GM04503 (cell line): ENCODE data around the gene FIBCD1.

Experiments
- DNase-seq: peaks from one replicate; pipeline ENCODE4 v3.0.0-alpha.2; 2012; ENCODE audit warnings: low read depth

FIBCD1 gene

DNA sequence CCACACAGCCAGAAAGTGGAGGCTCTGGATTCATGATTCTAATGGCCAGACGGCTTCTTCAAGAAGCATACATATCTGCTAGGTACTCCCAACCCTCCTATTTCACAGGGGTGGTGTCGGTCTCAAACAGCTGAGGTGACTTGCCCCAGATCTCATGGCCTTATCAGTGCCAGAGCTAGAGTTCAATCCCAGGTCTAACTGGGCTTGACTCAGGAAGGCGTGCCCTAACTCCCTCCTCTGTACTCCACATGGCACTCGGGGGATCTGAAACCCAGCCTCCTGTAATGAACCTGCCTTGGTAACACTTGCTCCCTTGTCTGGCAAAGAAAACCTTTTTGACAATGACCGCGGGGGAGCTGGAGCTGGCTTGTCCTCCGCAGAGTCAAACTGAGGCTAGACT is 44.5 kb downstream of the FIBCD1 start:
- DNase-seq, result no peak

- DNase-seq, result no peak
Observed at GRCh38 chr9:130893341-130894101, 45.5 kb downstream of the FIBCD1 start.

- no peak for DNase-seq
Observed at GRCh38 chr9:130892477-130893304, 46.4 kb downstream of the FIBCD1 start.

- DNase-seq, result no peak
Observed at GRCh38 chr9:130891688-130892476, 47.2 kb downstream of the FIBCD1 start.

GRCh38 chr9:130890870-130891687 is 48.0 kb downstream of the FIBCD1 start:
- no peak for DNase-seq

GRCh38 chr9:130890124-130890523 is 48.9 kb downstream of the FIBCD1 start:
- DNase-seq, result no peak

DNA sequence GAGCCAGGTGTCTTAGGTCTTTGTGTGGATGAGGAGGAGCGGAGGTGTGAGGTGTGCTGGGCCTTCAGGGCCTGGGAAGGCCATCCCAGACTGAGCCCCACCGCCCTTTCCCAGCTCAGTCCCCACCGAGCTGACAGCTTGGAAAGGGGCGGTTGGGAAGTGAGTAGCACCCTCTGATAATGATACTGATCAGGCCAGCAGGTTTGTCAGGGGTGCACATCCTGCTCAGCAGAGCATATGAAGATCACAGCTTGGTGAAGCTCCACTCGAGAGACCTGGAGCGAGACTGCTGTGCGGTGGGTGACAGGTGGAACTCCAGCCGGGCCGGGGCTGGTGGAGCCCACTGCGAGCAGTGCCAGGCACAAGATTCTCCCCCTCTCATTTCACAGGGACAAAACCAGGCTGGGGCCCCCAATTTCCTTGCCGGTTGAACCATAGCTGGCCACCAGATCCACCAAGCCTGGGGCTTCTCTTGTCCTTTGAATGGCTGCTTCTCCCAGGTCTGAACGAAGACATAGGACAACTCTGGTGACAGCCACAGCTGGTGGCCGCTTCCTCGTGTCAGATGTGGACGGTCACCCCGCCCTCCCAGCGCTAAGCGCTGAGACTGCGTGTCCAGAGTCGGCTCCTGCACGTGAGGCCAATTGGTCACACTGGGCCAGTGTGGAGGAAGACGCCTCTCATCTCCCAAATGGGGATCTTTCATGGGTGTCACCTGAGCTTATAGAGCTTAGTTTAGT is 50.7 kb downstream of the FIBCD1 start:
- no peak for DNase-seq

DNA sequence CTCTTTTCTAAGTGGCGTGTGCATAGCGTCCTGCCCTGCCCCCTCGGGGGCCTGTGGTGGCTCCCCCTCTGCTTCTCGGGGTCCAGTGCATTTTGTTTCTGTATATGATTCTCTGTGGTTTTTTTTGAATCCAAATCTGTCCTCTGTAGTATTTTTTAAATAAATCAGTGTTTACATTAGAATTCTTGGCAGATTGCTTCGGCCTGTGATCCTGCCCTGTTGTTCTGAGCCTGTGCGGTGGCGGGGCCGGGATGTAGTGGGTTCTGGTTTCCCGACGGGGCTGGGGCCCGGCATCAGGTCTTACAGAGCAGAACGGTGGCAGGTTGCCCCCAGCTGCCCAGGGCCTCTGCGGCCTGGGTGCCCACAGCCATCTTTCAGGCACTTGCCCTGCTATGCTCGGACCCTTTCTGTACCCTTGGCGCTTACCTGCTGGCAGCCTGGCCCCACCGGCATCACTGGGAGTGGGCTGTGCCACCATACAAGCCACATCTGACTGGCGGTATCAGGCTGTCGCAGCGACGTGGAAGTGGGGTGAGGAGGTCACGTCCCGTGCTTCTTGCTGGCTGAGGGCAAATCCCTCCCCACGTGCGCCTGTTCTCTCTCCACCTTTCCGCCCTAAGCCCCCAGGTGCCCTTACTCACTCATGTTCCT is 51.4 kb downstream of the FIBCD1 start:
- no peak for DNase-seq

DNA sequence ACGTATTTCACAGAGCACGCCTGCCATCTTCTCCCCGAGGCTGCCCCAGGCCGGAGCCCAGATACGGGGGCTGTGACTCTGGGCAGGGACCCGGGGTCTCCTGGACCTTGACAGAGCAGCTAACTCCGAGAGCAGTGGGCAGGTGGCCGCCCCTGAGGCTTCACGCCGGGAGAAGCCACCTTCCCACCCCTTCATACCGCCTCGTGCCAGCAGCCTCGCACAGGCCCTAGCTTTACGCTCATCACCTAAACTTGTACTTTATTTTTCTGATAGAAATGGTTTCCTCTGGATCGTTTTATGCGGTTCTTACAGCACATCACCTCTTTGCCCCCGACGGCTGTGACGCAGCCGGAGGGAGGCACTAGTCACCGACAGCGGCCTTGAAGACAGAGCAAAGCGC is 52.1 kb downstream of the FIBCD1 start:
- no peak for DNase-seq

- no peak for DNase-seq
Observed at GRCh38 chr9:130885484-130886375, 53.3 kb downstream of the FIBCD1 start.

DNA sequence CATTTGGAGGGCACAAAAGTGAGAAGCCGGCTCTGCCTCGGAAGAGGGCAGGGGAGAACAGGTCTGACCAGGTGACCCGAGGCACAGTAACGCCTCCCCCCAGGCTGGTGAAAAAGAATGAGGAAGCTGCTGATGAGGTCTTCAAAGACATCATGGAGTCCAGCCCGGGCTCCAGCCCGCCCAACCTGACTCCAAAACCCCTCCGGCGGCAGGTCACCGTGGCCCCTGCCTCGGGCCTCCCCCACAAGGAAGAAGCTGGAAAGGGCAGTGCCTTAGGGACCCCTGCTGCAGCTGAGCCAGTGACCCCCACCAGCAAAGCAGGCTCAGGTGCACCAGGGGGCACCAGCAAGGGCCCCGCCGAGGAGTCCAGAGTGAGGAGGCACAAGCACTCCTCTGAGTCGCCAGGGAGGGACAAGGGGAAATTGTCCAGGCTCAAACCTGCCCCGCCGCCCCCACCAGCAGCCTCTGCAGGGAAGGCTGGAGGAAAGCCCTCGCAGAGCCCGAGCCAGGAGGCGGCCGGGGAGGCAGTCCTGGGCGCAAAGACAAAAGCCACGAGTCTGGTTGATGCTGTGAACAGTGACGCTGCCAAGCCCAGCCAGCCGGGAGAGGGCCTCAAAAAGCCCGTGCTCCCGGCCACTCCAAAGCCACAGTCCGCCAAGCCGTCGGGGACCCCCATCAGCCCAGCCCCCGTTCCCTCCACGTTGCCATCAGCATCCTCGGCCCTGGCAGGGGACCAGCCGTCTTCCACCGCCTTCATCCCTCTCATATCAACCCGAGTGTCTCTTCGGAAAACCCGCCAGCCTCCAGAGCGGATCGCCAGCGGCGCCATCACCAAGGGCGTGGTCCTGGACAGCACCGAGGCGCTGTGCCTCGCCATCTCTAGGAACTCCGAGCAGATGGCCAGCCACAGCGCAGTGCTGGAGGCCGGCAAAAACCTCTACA is 54.2 kb downstream of the FIBCD1 start:
- DNase-seq, result no peak

GRCh38 chr9:130884111-130884531 is 54.9 kb downstream of the FIBCD1 start:
- DNase-seq, result no peak

DNA sequence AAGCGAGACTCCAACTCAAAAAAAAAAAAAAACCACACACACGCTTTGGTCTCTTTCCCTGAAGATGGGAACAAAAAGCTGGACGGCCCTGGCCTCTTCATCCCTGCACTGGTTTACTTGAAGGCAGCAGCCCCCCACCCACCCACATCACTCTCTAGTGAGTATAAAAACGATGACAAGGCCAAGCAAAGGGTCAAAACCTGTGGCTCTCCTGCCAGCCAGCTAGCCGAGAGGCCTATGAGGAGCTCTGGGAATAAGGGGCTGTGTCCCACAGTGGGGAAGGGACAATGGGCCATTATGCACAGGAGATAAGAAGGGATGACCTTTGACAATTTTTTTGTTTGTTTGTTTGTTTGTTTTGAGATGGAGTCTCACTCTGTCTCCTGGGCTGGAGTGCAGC is 55.6 kb downstream of the FIBCD1 start:
- DNase-seq, result no peak

GRCh38 chr9:130882696-130883225 is 56.3 kb downstream of the FIBCD1 start:
- DNase-seq, result no peak

DNA sequence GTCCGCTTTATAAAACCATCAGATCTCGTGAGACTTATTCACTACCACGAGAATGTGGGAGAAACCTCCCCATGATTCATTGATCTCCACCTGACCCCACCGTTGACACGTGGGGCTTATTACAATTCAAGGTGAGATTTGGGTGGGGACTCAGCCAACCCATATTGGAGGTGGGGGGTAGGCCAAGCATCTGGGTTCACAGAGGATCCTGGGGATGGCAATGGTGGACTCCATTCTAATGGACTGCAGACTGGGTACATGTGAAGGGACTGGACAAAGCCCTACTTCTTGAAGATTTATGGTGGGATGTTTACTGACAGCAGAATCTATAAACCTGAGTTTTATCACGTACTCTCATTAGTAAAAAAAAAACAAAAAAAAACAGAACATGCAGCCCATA is 57.5 kb downstream of the FIBCD1 start:
- DNase-seq, result no peak

DNA sequence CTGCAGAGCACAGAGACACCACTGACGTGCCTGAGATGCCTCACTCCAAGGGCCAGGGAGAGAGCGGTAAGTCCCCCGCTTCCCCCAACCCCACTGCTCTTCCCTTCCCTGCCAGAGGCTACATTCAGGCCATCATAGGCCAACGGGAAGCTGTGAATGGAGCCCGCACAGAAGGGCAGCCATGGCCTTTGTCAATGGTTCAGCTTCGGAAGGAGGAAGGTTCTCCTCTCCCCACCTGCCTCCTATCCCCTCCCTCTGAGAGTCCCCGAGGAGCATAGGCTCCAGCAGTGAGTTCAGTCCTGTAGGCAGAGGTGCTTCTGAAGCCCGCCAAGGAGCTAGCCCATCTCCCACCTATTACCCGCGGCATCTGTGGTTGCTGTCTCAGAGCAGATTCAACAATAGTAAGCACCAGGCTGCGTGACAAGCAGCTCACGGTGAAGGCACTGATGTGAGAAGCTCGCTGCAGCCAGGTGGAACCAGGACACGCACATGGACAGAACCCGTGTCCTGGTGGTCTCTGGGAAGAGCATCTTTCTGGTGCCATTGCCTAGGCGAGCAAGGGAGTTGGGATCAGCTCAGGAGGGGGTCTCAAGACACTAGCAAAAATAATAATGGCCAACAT is 58.3 kb downstream of the FIBCD1 start:
- no peak for DNase-seq

DNA sequence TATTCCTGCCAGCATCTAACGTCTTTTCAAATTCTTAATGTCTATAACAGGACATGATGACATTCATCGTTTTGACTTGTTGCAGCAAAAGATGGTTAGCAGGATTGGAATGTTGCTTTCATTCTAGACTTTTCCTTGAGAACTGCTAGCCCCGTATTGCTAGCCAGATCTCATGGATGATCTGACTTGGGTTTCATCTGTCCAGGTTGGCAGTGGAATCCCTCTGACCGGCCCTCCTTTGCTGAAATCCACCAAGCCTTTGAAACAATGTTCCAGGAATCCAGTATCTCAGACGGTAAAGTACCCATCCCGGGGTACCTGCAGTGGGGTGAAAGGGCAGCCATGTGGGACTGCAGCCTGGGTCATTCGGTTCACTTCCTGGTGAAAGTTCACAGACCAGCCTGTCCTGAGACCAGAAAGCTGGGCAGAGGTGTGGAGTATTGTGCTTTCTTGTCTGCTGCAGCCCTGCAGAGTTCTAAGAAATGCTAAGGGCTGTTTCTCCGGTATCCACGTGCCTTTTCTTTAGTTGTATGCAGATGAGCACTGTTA is 59.1 kb downstream of the FIBCD1 start:
- no peak for DNase-seq
